Testis (tissue), 3 donors: ENCODE results near the gene MAST4. TPM values are rescaled to one million over a fixed set of nuclear protein-coding genes. Genes with fewer than 3 reads are reported as not detected.

ENCODE experiments used
- DNase-seq: peaks from one replicate; pipeline ENCODE4 v3.0.0-alpha.2; 2019
- H3K27ac ChIP-seq, 2 donors: fragments of 200-600 bp; sonication (generic); one replicate each; pipeline ENCODE4 v1.5.1; 2019
- H3K27me3 ChIP-seq: fragments of 200-600 bp; sonication (generic); one replicate; pipeline ENCODE4 v1.5.1; 2019
- H3K36me3 ChIP-seq: fragments of 200-600 bp; sonication (generic); one replicate; pipeline ENCODE4 v1.5.1; 2017; ENCODE audit warnings: low read depth; ENCODE audit errors: missing control alignments
- H3K4me1 ChIP-seq: fragments of 200-600 bp; sonication (generic); one replicate; pipeline ENCODE4 v1.5.1; 2019
- H3K4me3 ChIP-seq, 2 donors: fragments of 200-600 bp; sonication (generic); one replicate each; pipeline ENCODE4 v1.5.1; 2017 to 2019
- H3K9me3 ChIP-seq: fragments of 200-600 bp; sonication (generic); one replicate; pipeline ENCODE4 v1.5.1; 2017
- POLR2A ChIP-seq: fragments of 450-650 bp; IDR thresholded peaks from one replicate; pipeline ENCODE4 v1.6.1; 2017; ENCODE audit warnings: antibody characterized with exemption, mild to moderate bottlenecking, moderate library complexity
- WGBS, 2 donors: methylation state at CpG; one replicate each; pipeline ENCODE4 v1.1.5; 2018; 5-methylcytosine and 5-hydroxymethylcytosine counted together
- intact Hi-C: fragments of 100-400 bp; cut with DNase I; formaldehyde crosslinking; loops from one replicate; pipeline ENCODE4 v1.15.1; 2023; ENCODE audit warnings: low total_unique reads
- polyA plus RNA-seq: library from polyadenylated mRNA; stranded (reverse); fragments of 350-450 nt; fragmentation: Illumina TruSeq; extraction: RNeasy Lipid Tissue Mini Kit (QIAGEN cat#74804); gene quantifications from one replicate; pipeline ENCODE4 v1.2.3, GENCODE V29; 2014; ENCODE audit warnings: low read depth, low replicate concordance; ENCODE audit not compliant: insufficient read depth
- total RNA-seq, 2 donors: library from RNA; depleted of rRNA; stranded (reverse); fragments of >200 nt; gene quantifications; one replicate each; pipeline ENCODE4 v1.2.3, GENCODE V29; 2016
- TF ChIP-seq, protein P1 (sequence below), 3 experiments: fragments of 450-650 bp in 2 of 3; fragments of 200-600 bp in 1 of 3; sonication (generic) in 1 of 3; IDR thresholded peaks; one replicate each; pipeline ENCODE4 v1.5.1; 2016 to 2019; ENCODE audit warnings: antibody characterized with exemption in 3 of 3, mild to moderate bottlenecking in 2 of 3, moderate library complexity in 1 of 3

The MAST4 gene
- total and polyA plus RNA-seq, 3 donors from 2014 or later, result 27.2 to 56.4 (median 51.4) TPM

DNA sequence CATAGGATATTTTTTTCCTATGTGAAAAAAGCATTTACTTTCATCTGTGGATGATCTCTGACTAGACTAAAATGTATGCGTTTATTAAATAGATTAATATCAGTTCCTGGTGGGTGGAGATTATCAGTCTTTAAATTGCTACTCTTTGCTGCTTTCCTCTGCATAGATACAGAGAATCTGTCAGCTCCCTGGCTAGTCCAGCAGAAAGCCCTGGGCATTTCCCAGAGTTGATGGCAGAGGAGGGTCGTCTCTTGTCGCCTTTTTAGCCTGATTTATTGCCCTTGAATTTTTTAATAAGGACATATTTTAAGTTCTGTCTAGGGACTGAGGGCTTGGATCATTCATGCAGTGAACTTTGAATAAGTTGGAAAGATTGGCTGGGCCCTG lies 434.9 kb downstream of the MAST4 start:
- Histone ChIP-seq H3K27ac (peak overlapping the region in 1 of 2 donors; percentile 55), H3K36me3 (no peaks in the 10 kb centered on the region), H3K4me3 (no peak overlapping the region), H3K27me3 (no peaks in the 10 kb centered on the region), H3K4me1 (peaks cover 32% of the 10 kb centered on the region), H3K9me3 (no peaks in the 10 kb centered on the region)
- WGBS, 2 donors, result 31 to 36% methylated on average over 3 of the region's 3 CpGs
- no peak for TF ChIP-seq POLR2A
- TF ChIP-seq, protein P1, sequence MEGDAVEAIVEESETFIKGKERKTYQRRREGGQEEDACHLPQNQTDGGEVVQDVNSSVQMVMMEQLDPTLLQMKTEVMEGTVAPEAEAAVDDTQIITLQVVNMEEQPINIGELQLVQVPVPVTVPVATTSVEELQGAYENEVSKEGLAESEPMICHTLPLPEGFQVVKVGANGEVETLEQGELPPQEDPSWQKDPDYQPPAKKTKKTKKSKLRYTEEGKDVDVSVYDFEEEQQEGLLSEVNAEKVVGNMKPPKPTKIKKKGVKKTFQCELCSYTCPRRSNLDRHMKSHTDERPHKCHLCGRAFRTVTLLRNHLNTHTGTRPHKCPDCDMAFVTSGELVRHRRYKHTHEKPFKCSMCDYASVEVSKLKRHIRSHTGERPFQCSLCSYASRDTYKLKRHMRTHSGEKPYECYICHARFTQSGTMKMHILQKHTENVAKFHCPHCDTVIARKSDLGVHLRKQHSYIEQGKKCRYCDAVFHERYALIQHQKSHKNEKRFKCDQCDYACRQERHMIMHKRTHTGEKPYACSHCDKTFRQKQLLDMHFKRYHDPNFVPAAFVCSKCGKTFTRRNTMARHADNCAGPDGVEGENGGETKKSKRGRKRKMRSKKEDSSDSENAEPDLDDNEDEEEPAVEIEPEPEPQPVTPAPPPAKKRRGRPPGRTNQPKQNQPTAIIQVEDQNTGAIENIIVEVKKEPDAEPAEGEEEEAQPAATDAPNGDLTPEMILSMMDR (IDR thresholded peaks at IDR 0.05), result no peak
- no peak for DNase-seq
- intact Hi-C loops, result no loop called here

DNA sequence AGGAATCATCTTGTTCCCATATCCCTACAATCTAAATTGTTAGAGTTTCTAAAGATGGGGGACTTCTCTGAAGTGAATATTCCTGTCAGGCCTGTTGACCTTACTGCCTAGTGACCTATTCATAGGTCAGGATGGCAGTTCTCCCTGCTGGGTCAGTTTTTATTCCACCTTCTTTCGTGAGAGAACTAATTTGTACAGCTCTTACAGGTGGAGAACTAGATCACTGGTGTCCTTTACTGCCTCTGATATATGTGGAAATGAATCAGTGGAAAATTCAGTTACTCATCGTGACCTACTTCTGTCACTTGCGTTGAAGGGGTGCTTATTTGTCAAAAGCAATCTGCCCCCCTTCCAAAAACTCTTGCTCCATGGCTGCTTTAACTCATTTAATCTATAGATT lies 435.5 kb downstream of the MAST4 start:
- Histone ChIP-seq H3K4me1 (peaks cover 32% of the 10 kb centered on the region), H3K27ac (no peak overlapping the region)
- WGBS, 2 donors, result 58 to 84% methylated on average over 3 of the region's 3 CpGs

DNA sequence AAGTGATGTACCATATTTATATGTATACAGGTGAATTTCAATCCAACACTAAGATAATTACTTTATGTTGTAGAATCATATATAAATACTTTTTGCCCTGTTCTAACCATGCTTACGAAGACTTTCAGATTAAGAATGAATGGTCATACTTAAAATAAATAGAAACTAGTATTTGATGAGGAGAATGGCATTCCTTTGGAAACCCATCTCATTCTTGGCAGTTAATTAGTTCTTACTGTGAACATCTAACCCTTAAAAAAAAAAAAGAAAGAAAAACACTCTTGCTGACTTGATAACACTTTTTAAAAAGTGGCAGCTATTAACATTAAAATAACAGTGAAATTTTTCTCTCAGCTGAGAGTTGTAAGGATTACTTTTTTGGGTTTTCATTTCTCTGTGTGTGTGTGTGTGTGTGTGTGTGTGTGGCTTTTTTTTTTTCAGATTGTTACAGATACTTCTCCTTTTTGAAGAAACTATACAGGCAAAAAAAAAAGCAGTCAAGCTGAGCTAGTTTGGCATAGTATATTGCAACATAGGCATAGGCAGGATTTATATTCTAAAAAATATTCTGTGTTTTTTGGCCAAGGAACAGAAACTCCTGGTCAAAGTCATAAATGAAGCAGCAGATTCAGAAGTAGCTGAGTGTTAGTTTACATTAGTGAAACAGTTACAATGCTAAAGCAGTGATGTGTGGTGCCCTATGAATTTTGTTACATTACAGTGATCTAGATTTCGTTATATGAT lies 436.9 kb downstream of the MAST4 start:
- H3K27me3 ChIP-seq, result no peaks in the 10 kb centered on the region
- TF ChIP-seq, protein P1 (IDR thresholded peaks at IDR 0.05), result no peak
- no peak for TF ChIP-seq POLR2A
- no peak for DNase-seq
- 69 to 75% methylated on average over 2 of the region's 2 CpGs for WGBS, 2 donors
- no peak overlapping the region for H3K4me3 ChIP-seq
- intact Hi-C loops, result no loop called here
- H3K4me1 ChIP-seq, result peaks cover 32% of the 10 kb centered on the region
- no peaks in the 10 kb centered on the region for H3K36me3 ChIP-seq
- no peak overlapping the region for H3K27ac ChIP-seq
- no peaks in the 10 kb centered on the region for H3K9me3 ChIP-seq

More for the DNA sequence above, 435.5 kb downstream of the MAST4 start:
- no peak for DNase-seq
- intact Hi-C loops, result no loop called here
- H3K36me3 ChIP-seq, result no peaks in the 10 kb centered on the region
- no peak overlapping the region for H3K4me3 ChIP-seq
- no peaks in the 10 kb centered on the region for H3K9me3 ChIP-seq
- no peak for TF ChIP-seq POLR2A
- TF ChIP-seq, protein P1 (IDR thresholded peaks at IDR 0.05), result no peak
- no peaks in the 10 kb centered on the region for H3K27me3 ChIP-seq

DNA sequence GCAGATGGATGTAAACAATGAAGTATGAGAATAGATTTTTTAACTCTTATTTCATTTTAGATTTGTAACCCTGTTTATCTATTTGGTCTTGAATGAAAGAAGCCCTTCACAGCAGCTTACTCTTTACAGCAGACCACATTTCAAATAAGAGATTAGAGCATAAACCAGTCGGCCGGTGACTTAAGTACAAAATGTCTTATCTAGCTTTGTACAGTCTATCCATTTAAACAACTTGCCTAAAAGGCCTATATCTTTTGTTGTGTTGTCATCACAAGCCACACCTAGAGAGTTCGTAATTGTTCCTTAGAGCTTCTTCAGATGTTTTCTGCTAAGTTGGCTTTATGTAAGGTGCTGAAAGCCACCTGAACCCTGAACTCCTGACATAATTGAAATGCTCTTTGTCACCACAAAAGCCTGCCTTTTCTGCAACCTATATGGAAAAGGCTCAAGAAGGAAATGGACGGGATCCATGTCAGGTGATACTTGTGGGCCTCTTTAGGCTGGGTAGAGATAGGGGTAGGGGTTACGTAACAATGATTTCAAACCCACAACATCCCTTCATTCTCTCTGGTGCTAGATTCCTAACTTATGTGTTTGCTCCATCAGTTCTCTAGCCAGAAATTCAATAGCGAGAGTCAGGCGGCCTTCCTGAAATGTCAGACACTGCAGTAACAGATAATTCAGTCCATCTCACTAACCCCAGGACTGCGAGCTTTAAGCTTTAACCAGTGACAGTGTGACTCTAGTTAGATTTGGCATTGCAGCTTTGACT lies 437.9 kb downstream of the MAST4 start:
- Histone ChIP-seq H3K9me3 (no peaks in the 10 kb centered on the region), H3K4me3 (no peak overlapping the region), H3K27me3 (no peaks in the 10 kb centered on the region), H3K27ac (no peak overlapping the region), H3K4me1 (peaks cover 32% of the 10 kb centered on the region), H3K36me3 (no peaks in the 10 kb centered on the region)
- intact Hi-C loops, result no loop called here
- TF ChIP-seq, protein P1 (IDR thresholded peaks at IDR 0.05), result no peak
- no peak for DNase-seq
- WGBS, 2 donors, result 78 to 82% methylated on average over 8 of the region's 8 CpGs
